Sigmoid colon (tissue), 7 donors: ENCODE measurements around the gene ELFN2. TPM values are rescaled to one million over a fixed set of nuclear protein-coding genes. Genes with fewer than 3 reads are reported as not detected.

Experiments used
- DNase-seq: peaks from one replicate; pipeline ENCODE4 v3.0.0-alpha.2; 2019
- H3K27ac ChIP-seq, 4 donors: fragments of 200-600 bp; sonication (generic); one replicate each; pipeline ENCODE4 v1.5.1; 2016 to 2019; ENCODE audit warnings: mild to moderate bottlenecking in 1 of 4
- H3K27me3 ChIP-seq, 3 donors: fragments of 200-600 bp; sonication (generic); one replicate each; pipeline ENCODE4 v1.5.1; 2019; ENCODE audit warnings: mild to moderate bottlenecking in 1 of 3
- H3K36me3 ChIP-seq, 4 donors: fragments of 200-600 bp; sonication (generic); one replicate each; pipeline ENCODE4 v1.5.1; 2016 to 2019
- H3K4me1 ChIP-seq, 4 donors: fragments of 200-600 bp; sonication (generic); one replicate each; pipeline ENCODE4 v1.5.1; 2017 to 2019
- H3K4me3 ChIP-seq, 4 donors: fragments of 200-600 bp; sonication (generic); one replicate each; pipeline ENCODE4 v1.5.1; 2017 to 2019; ENCODE audit warnings: mild to moderate bottlenecking in 2 of 4, moderate library complexity in 1 of 4
- H3K9me3 ChIP-seq, 4 donors: fragments of 200-600 bp in 3 of 4; sonication (generic) in 3 of 4; one replicate each; pipeline versions ENCODE4 v1.5.1 to v1.6.1; 2013 to 2019
- EP300 ChIP-seq, 4 donors: sonication (generic); formaldehyde crosslinking; IDR thresholded peaks; one replicate each; pipeline ENCODE4 v1.6.1; 2017; ENCODE audit warnings: antibody characterized with exemption in 4 of 4
- POLR2A ChIP-seq, 2 donors: fragments of 450-650 bp; IDR thresholded peaks; one replicate each; pipeline ENCODE4 v1.6.1; 2016; ENCODE audit warnings: antibody characterized with exemption in 2 of 2, mild to moderate bottlenecking in 2 of 2, moderate library complexity in 2 of 2
- POLR2AphosphoS5 ChIP-seq, 4 donors: sonication (generic); formaldehyde crosslinking; IDR thresholded peaks; one replicate each; pipeline ENCODE4 v1.6.1; 2017; ENCODE audit warnings: antibody characterized with exemption in 4 of 4
- WGBS, 2 donors: extraction: QIAGEN DNeasy Blood & Tissue Kit; methylation state at CpG; one replicate each; pipeline ENCODE4 v1.1.7; 2013; 5-methylcytosine and 5-hydroxymethylcytosine counted together
- intact Hi-C: fragments of 100-400 bp; cut with DNase I; formaldehyde crosslinking; loops from one replicate; pipeline ENCODE4 v1.15.1; 2023
- polyA plus RNA-seq, 3 donors: library from polyadenylated mRNA; stranded (reverse); fragments of 200-250 nt; gene quantifications; one replicate each; pipeline ENCODE4 v1.2.3, GENCODE V29; 2013
- total RNA-seq, 4 donors: library from RNA; depleted of rRNA; stranded (reverse); fragments of >200 nt; gene quantifications; one replicate each; pipeline ENCODE4 v1.1.0, GENCODE V29; 2016
- TF ChIP-seq, protein P1 (sequence below), 4 experiments: fragments of 450-650 bp in 3 of 4; fragments of 200-600 bp in 1 of 4; IDR thresholded peaks; one replicate each; pipeline ENCODE4 v1.5.1; 2016 to 2019; ENCODE audit warnings: antibody characterized with exemption in 4 of 4, mild to moderate bottlenecking in 3 of 4, moderate library complexity in 2 of 4
- donor health status: healthy with polysubstance abuse.
- donor health status: Bipolar disorder and iron deficiency.
- donor health status: healthy.

The ELFN2 gene
- total and polyA plus RNA-seq, 7 donors = under 0.01 to 0.55 (median 0.15) TPM; not detected in 3

GRCh38 chr22:37371911-37372310, 55.4 kb downstream of the ELFN2 start:
- WGBS, 2 donors = 65 to 81% methylated on average over 18 of the region's 18 CpGs
- Histone ChIP-seq H3K36me3 (no peaks in the 10 kb centered on the region), H3K27me3 (peaks cover 0 to 44% (median 25%) of the 10 kb centered on the region in 3 donors), H3K27ac (no peak overlapping the region), H3K4me1 (no peaks in the 10 kb centered on the region), H3K4me3 (no peak overlapping the region), H3K9me3 (no peaks in the 10 kb centered on the region)
- no peak for TF ChIP-seq POLR2AphosphoS5 (IDR thresholded peaks at IDR 0.05)
- no peak for TF ChIP-seq EP300 (IDR thresholded peaks at IDR 0.05)
- TF ChIP-seq, protein P1, sequence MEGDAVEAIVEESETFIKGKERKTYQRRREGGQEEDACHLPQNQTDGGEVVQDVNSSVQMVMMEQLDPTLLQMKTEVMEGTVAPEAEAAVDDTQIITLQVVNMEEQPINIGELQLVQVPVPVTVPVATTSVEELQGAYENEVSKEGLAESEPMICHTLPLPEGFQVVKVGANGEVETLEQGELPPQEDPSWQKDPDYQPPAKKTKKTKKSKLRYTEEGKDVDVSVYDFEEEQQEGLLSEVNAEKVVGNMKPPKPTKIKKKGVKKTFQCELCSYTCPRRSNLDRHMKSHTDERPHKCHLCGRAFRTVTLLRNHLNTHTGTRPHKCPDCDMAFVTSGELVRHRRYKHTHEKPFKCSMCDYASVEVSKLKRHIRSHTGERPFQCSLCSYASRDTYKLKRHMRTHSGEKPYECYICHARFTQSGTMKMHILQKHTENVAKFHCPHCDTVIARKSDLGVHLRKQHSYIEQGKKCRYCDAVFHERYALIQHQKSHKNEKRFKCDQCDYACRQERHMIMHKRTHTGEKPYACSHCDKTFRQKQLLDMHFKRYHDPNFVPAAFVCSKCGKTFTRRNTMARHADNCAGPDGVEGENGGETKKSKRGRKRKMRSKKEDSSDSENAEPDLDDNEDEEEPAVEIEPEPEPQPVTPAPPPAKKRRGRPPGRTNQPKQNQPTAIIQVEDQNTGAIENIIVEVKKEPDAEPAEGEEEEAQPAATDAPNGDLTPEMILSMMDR (IDR thresholded peaks at IDR 0.05) = no peak
- TF ChIP-seq POLR2A (IDR thresholded peaks at IDR 0.05) = no peak
- intact Hi-C loops = no loop called here
- DNase-seq = no peak

GRCh38 chr22:37371491-37371890, 55.8 kb downstream of the ELFN2 start:
- H3K4me1 ChIP-seq = no peaks in the 10 kb centered on the region
- no peaks in the 10 kb centered on the region for H3K36me3 ChIP-seq
- no peak overlapping the region for H3K27ac ChIP-seq
- H3K4me3 ChIP-seq = no peak overlapping the region
- no peak for TF ChIP-seq EP300 (IDR thresholded peaks at IDR 0.05)
- no peak for TF ChIP-seq POLR2A (IDR thresholded peaks at IDR 0.05)
- no peak for TF ChIP-seq POLR2AphosphoS5 (IDR thresholded peaks at IDR 0.05)
- TF ChIP-seq, protein P1 (IDR thresholded peaks at IDR 0.05) = no peak
- WGBS, 2 donors = 23 to 56% methylated on average over 8 of the region's 8 CpGs
- intact Hi-C loops = no loop called here
- H3K27me3 ChIP-seq = peaks cover 0 to 40% (median 25%) of the 10 kb centered on the region in 3 donors
- DNase-seq = no peak
- H3K9me3 ChIP-seq = no peaks in the 10 kb centered on the region

DNA sequence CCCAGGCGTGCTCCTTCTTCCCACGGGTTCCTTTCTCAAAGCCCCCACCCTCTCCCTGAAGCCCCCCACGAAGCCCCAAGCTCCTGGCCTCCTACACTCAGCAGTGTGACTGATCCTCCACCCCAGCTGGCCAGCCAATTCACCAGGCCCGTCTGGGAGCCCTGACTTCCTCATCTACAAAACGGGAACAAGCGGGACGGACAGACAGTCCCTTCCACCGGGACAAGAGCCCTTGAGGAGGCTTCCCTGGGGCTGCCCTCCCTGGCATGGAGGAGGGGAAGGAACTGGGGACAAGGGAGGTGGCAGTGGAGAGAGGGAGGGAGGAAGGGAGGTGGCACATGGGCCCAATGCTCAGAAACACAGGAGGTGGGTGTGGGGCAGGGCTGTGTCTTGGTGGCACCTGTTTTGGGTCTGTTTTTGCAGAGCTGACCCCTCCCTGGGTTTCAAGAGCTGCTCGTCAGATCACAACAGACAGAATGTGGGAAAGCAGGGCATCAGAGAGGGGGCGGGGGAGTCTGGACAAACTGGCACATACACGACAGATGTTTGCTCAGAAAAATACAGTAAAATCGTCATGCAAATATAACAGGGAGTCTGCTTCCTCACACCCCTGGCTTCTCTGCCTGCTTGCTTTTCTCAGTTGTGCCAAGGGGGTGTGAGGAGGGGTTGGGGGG, 56.8 kb downstream of the ELFN2 start:
- TF ChIP-seq POLR2AphosphoS5 (IDR thresholded peaks at IDR 0.05) (no peak), EP300 (IDR thresholded peaks at IDR 0.05) (no peak), POLR2A (IDR thresholded peaks at IDR 0.05) (no peak)
- TF ChIP-seq, protein P1 (IDR thresholded peaks at IDR 0.05) = no peak
- Histone ChIP-seq H3K27ac (no peak overlapping the region), H3K4me1 (no peaks in the 10 kb centered on the region), H3K9me3 (no peaks in the 10 kb centered on the region), H3K27me3 (peaks cover 0 to 30% (median 19%) of the 10 kb centered on the region in 3 donors), H3K36me3 (no peaks in the 10 kb centered on the region), H3K4me3 (no peak overlapping the region)
- DNase-seq = peak; percentile 72
- intact Hi-C loops = no loop called here
- WGBS, 2 donors = 32 to 46% methylated on average over 12 of the region's 12 CpGs

GRCh38 chr22:37369483-37369882, 57.8 kb downstream of the ELFN2 start:
- Histone ChIP-seq H3K4me3 (no peak overlapping the region), H3K9me3 (no peaks in the 10 kb centered on the region), H3K36me3 (no peaks in the 10 kb centered on the region), H3K27me3 (peaks cover 0 to 26% (median 10%) of the 10 kb centered on the region in 3 donors), H3K4me1 (no peaks in the 10 kb centered on the region), H3K27ac (no peak overlapping the region)
- WGBS, 2 donors = 65 to 78% methylated on average over 10 of the region's 10 CpGs
- intact Hi-C loops = no loop called here
- no peak for TF ChIP-seq EP300 (IDR thresholded peaks at IDR 0.05)
- TF ChIP-seq, protein P1 (IDR thresholded peaks at IDR 0.05) = no peak
- TF ChIP-seq POLR2A (IDR thresholded peaks at IDR 0.05) = no peak
- no peak for TF ChIP-seq POLR2AphosphoS5 (IDR thresholded peaks at IDR 0.05)
- no peak for DNase-seq
